Keratinocyte (primary cell): ENCODE data around the gene PLPP3. TPM values are rescaled to one million over a fixed set of nuclear protein-coding genes. Genes with fewer than 3 reads are reported as not detected.
A peak's percentile ranks its signal among the peaks of the same experiment; 100 is the strongest.

Source experiments
- DNase-seq: peaks from one replicate; pipeline ENCODE4 v3.0.0-alpha.2; 2011; ENCODE audit warnings: low read depth, missing footprints, low spot score
- FAIRE-seq: peaks from 2 replicates; lab custom pipeline; 2011; peaks lifted over from hg19 to GRCh38; lab: Jason Lieb, UNC
- H2AFZ ChIP-seq: 2 replicates; pipeline ENCODE4 v1.6.0; 2012; ENCODE audit warnings: low read length, control low read depth, inconsistent platforms; ENCODE audit not compliant: control insufficient read depth
- H3K27ac ChIP-seq: 2 replicates; pipeline ENCODE4 v1.5.1; 2011; ENCODE audit warnings: low read length; ENCODE audit not compliant: control insufficient read depth, insufficient read depth
- H3K27me3 ChIP-seq: 3 replicates; pipeline ENCODE4 v1.6.0; 2011; ENCODE audit warnings: low read length; ENCODE audit not compliant: control insufficient read depth, insufficient read depth; ENCODE audit errors: extremely low read depth
- H3K36me3 ChIP-seq, 2 experiments: 2 replicates in 1 of 2; 3 replicates in 1 of 2; pipeline ENCODE4 v1.5.1; 2011; ENCODE audit warnings: low read length in 2 of 2, mild to moderate bottlenecking in 1 of 2; ENCODE audit not compliant: control insufficient read depth in 2 of 2, insufficient read depth in 2 of 2; ENCODE audit errors: extremely low read depth in 1 of 2
- H3K4me1 ChIP-seq: 3 replicates; pipeline ENCODE4 v1.5.1; 2011; ENCODE audit warnings: low read length; ENCODE audit not compliant: control insufficient read depth, insufficient read depth; ENCODE audit errors: extremely low read depth
- H3K4me2 ChIP-seq: 3 replicates; pipeline ENCODE4 v1.6.0; 2011; ENCODE audit warnings: low read depth, low read length; ENCODE audit not compliant: control insufficient read depth, insufficient read depth; ENCODE audit errors: extremely low read depth
- H3K4me3 ChIP-seq, 3 experiments: fragments of 200-600 bp in 1 of 3; sonication (generic) in 1 of 3; 2 replicates in 2 of 3; 3 replicates in 1 of 3; pipeline ENCODE4 v1.5.1; 2011 to 2016; ENCODE audit warnings: low read length in 3 of 3, mild to moderate bottlenecking in 3 of 3, control low read depth in 2 of 3, inconsistent platforms in 1 of 3, low read depth in 1 of 3, mixed read lengths in 1 of 3, mixed run types in 1 of 3, moderate library complexity in 1 of 3; ENCODE audit not compliant: control insufficient read depth in 2 of 3, insufficient read depth in 2 of 3; ENCODE audit errors: extremely low read depth in 1 of 3
- H3K79me2 ChIP-seq: 2 replicates; pipeline ENCODE4 v1.6.0; 2012; ENCODE audit warnings: low read length; ENCODE audit not compliant: control insufficient read depth, insufficient read depth
- H3K9ac ChIP-seq: 3 replicates; pipeline ENCODE4 v1.6.0; 2011; ENCODE audit warnings: low read length; ENCODE audit not compliant: control insufficient read depth, insufficient read depth; ENCODE audit errors: extremely low read depth
- H3K9me1 ChIP-seq: 3 replicates; pipeline ENCODE4 v1.6.0; 2011; ENCODE audit warnings: low read length; ENCODE audit not compliant: control insufficient read depth, insufficient read depth; ENCODE audit errors: extremely low read depth
- H3K9me3 ChIP-seq: 2 replicates; pipeline ENCODE4 v1.5.1; 2012; ENCODE audit warnings: low read depth, low read length; ENCODE audit not compliant: control insufficient read depth
- H4K20me1 ChIP-seq: 3 replicates; pipeline ENCODE4 v1.6.0; 2011; ENCODE audit warnings: low read length; ENCODE audit not compliant: control insufficient read depth, insufficient read depth; ENCODE audit errors: extremely low read depth
- CTCF ChIP-seq, 3 experiments: IDR thresholded peaks in 1 of 3; conservative IDR thresholded peaks in 1 of 3; optimal IDR thresholded peaks in 1 of 3; 2 replicates in 2 of 3; 3 replicates in 1 of 3; pipeline versions ENCODE3 to v1.5.1; 2011; ENCODE audit warnings: low read length in 3 of 3, mild to moderate bottlenecking in 3 of 3, moderate library complexity in 2 of 3, control low read depth in 1 of 3, inconsistent platforms in 1 of 3; ENCODE audit not compliant: insufficient read depth in 2 of 3; ENCODE audit errors: extremely low read depth in 1 of 3
- EZH2 ChIP-seq: IDR thresholded peaks from one replicate; pipeline ENCODE4 v1.6.1; 2012; ENCODE audit warnings: inconsistent platforms, mild to moderate bottlenecking, low read length, moderate library complexity
- dilution Hi-C: fragments of 300-500 bp; cut with MboI; formaldehyde crosslinking; loops from one replicate; pipeline ENCODE4 v1.7.0; 2020; ENCODE audit warnings: low sequenced_read_pairs; ENCODE audit not compliant: extremely low pct_ligation_motif_present
- polyA plus RNA-seq, 5 experiments: library from polyadenylated mRNA; depleted of rRNA in 3 of 5; stranded (reverse) in 3 of 5; stranded (forward) in 1 of 5; unstranded in 1 of 5; fragments of >200 nt; gene quantifications; 1 replicate in 1 of 5; 2 replicates in 3 of 5; 3 replicates in 1 of 5; pipeline versions ENCODE4 v1.2.1 to v1.2.3, GENCODE V29; 2011 to 2012; ENCODE audit warnings: missing spikeins in 2 of 5, low read depth in 1 of 5, low replicate concordance in 1 of 5

The PLPP3 gene
- polyA plus RNA-seq, 1 donor (not counting 4 experiments of a cell fraction or from before 2014, with no cell fraction given) = 4.0 TPM

GRCh38 chr1:56584910-56585528 lies 5.7 kb upstream of the PLPP3 start:
- no peak for FAIRE-seq

GRCh38 chr1:56583957-56584468 lies 4.7 kb upstream of the PLPP3 start:
- H3K4me3 ChIP-seq = no peak overlapping the region
- FAIRE-seq (no peak), DNase-seq (no peak)
- no peak overlapping the region for H3K9ac ChIP-seq
- H3K27me3 ChIP-seq = no peaks in the 10 kb centered on the region
- H3K9me3 ChIP-seq = no peaks in the 10 kb centered on the region
- no peak overlapping the region for H2AFZ ChIP-seq
- no peak overlapping the region for H3K4me2 ChIP-seq
- dilution Hi-C loops = no loop called here
- H3K27ac ChIP-seq = no peak overlapping the region
- no peaks in the 10 kb centered on the region for H3K9me1 ChIP-seq
- TF ChIP-seq CTCF (optimal IDR thresholded peaks at IDR 0.05 in 1 of 3, IDR thresholded peaks at IDR 0.05 in 1 of 3, conservative IDR thresholded peaks at IDR 0.05 in 1 of 3; ENCODE audit: extremely low read depth in 1 of 3, insufficient read depth in 2 of 3, low read length in 3 of 3) (no peak), EZH2 (no peak)
- H4K20me1 ChIP-seq = no peaks in the 10 kb centered on the region
- no peaks in the 10 kb centered on the region for H3K4me1 ChIP-seq
- no peaks in the 10 kb centered on the region for H3K79me2 ChIP-seq
- no peaks in the 10 kb centered on the region for H3K36me3 ChIP-seq

More at GRCh38 chr1:56584910-56585528, 5.7 kb upstream of the PLPP3 start:
- no peak overlapping the region for H3K27ac ChIP-seq
- DNase-seq = no peak
- no peaks in the 10 kb centered on the region for H3K79me2 ChIP-seq
- H3K9me1 ChIP-seq = no peaks in the 10 kb centered on the region
- H3K4me3 ChIP-seq = no peak overlapping the region
- H4K20me1 ChIP-seq = no peaks in the 10 kb centered on the region
- H3K36me3 ChIP-seq = no peaks in the 10 kb centered on the region
- H3K27me3 ChIP-seq = no peaks in the 10 kb centered on the region
- no peaks in the 10 kb centered on the region for H3K9me3 ChIP-seq
- no peak overlapping the region for H3K9ac ChIP-seq
- no peak overlapping the region for H2AFZ ChIP-seq
- H3K4me2 ChIP-seq = no peak overlapping the region
- TF ChIP-seq CTCF (optimal IDR thresholded peaks at IDR 0.05 in 1 of 3, IDR thresholded peaks at IDR 0.05 in 1 of 3, conservative IDR thresholded peaks at IDR 0.05 in 1 of 3; ENCODE audit: extremely low read depth in 1 of 3, insufficient read depth in 2 of 3, low read length in 3 of 3) = peak; percentile 55 to 75 (median 58)
- TF ChIP-seq EZH2 = no peak
- no peaks in the 10 kb centered on the region for H3K4me1 ChIP-seq
- dilution Hi-C loops = no loop called here
